Measurements from ENCODE around the gene ZNF41.
"Not testable (repeated sequence)": the region's sequence is repeated elsewhere in the genome, so short reads cannot be mapped to it uniquely, and the experiment has no call there.

The ZNF41 gene

DNA sequence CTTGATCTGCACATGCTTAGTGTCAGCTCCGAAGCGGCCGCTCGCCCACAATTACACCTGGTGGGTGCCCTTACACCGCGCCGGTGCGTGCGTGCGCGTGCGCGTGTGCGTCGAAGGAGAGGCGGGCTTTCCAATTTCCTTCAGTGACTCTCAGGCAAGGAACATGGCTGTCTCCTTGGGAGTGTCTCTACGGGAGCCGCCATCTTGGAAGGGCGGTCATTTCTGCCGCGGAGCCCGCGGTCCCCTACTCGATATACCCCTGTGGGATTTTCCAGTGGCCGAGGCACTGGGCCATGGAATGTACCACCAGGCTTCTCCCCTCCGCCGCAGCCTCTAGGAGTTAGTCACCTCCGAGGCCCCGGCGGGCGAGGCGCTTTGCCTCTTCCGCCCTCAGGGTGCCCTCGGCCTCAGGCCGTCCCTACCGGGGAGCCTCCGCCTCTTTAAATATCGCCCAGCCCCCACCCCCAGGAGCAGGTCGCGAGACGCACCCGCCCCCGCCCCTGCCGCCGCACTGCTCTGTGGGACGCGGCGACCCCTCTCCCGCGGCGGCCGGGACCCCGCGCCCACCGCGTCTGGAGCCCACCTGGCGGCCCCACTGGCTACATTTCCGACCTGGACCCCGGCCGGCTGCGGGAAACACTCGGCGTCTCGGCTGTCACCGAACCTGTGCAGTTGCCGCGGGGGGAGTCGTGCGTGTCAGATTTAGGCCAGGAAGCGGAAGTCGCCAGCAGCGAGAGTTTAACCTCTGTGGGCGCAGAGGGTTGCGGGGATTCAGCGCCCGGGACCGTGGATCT, at the start of gene ZNF41:
ZNF41 (minus strand) TSS at position 711 of the 794 bp plus-strand sequence. CDS start 15,741 bp downstream, outside the sequence.
- H3K4me1 Mint-ChIP-seq: peaks cover 39% of the 10 kb centered on the region
- peak within 1 kb of the TSS; percentile 97 for H3K27ac Mint-ChIP-seq
- CTCF ChIA-PET: no interaction called here

DNA sequence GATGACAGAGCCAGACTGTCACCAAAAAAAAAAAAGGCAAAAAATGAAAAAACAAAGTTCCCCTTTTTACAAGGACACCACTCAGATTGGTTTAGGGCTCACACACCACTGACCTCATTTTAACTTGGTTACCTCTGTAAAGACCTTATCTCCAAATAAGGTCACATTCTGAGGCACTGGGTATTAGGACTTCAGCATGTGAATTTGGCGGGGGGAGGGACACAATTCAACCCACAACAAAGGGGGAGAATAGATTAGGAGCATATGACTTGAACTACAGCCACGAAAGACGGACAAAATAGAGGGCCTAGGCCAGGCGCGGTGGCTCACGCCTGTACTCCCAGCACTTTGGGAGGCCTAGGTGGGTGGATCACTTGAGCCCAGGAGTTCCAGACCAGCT, 47.0 kb upstream of the ZNF41 start:
- CTCF ChIA-PET: no interaction called here
- Mint-ChIP-seq H3K27ac (no peak overlapping the region), H3K4me3 (no peak overlapping the region), H3K27me3 (peaks cover 4% of the 10 kb centered on the region), H3K36me3 (no peaks in the 10 kb centered on the region), H3K9me3 (no peaks in the 10 kb centered on the region), H3K4me1 (no peaks in the 10 kb centered on the region)
- no peak for DNase-seq

More for the DNA sequence above, at the start of gene ZNF41:
- peak; percentile 83 for DNase-seq
- Mint-ChIP-seq H3K27me3 (no peaks in the 10 kb centered on the region), H3K9me3 (no peaks in the 10 kb centered on the region), H3K4me3 (peak within 1 kb of the TSS; percentile 83), H3K36me3 (peaks cover 10% of the 10 kb centered on the region)

DNA sequence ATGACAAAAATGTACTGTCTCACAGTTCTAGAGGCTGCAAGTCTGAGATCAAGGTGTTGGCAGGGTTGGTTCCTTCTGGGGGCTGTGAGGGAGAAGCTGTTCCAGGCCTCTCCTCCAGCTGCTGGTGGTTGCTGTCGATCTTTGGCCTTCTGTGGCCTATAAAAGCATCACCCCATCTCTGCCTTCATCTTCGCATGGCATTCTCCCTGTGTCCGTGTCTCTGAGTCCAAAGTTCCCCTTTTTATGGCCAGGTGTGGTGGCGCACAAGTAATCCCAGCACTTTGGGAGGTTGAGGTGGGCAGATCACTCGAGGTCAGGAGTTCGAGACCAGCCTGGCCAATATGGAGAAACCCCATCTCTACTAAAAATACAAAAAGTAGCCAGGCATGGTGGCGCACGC, 46.5 kb upstream of the ZNF41 start:
- DNase-seq: no peak
- H3K27me3 Mint-ChIP-seq: peaks cover 4% of the 10 kb centered on the region
- CTCF ChIA-PET: interaction anchor here (0.7 kb wide), 1 partner anchor 413 kb away, joined by 3 read pairs; no protein-coding TSS in a partner anchor
- no peak overlapping the region for H3K4me3 Mint-ChIP-seq
- no peaks in the 10 kb centered on the region for H3K9me3 Mint-ChIP-seq
- no peaks in the 10 kb centered on the region for H3K4me1 Mint-ChIP-seq
- H3K27ac Mint-ChIP-seq: no peak overlapping the region
- no peaks in the 10 kb centered on the region for H3K36me3 Mint-ChIP-seq

DNA sequence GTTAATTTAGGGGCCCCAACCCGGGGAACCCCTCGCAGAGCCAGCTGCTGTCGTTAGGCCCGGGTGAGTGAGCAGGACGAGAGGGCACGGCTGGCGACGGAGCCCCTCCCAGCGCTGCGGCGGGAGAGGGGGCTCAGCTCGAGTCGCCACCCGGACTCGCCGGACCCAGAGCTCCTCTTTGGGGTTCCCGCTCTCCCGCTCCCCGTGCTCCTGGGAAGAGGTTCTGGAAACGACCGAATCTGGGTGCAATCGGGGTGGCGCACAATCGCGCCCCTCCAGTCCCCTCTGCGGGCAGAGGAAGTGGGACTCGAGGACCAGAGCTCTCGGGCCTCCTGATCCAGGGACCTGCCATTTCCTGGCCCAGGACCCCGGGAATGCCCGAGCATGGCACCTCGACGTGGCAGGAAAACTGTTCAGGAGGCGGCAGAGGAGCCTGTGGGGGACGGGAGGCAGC, 40.7 kb upstream of the ZNF41 start:
- DNase-seq: no peak
- no peaks in the 10 kb centered on the region for H3K36me3 Mint-ChIP-seq
- H3K4me1 Mint-ChIP-seq: peaks cover 3% of the 10 kb centered on the region
- H3K27ac Mint-ChIP-seq: no peak overlapping the region
- peaks cover 6% of the 10 kb centered on the region for H3K27me3 Mint-ChIP-seq
- peak overlapping the region; percentile 59 for H3K4me3 Mint-ChIP-seq
- no peaks in the 10 kb centered on the region for H3K9me3 Mint-ChIP-seq
- CTCF ChIA-PET: interaction anchor here (0.7 to 2.2 kb wide), 9 partner anchors 23 to 329 kb away, joined by 3 to 8 read pairs (median 4); no protein-coding TSS in a partner anchor

DNA sequence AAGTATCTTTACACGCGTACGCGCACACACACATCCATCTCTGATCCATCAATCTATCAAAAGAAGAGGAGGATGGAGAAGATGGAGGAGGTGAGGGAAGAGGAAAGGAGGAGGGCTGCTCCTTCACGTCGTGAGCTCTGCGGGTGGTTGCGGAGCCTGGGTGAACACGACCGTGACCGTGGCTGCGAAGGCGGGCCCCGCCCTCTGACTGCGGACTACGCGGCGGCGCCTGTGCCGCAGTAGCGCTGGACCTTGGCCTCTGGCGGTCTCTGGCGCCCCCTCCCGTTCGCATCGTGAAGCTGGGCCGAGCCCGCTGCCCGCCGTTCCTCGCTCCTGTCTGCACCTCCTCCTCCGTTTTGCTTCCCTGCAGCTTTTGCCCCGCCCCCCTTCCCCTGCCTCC, 40.3 kb upstream of the ZNF41 start:
- Mint-ChIP-seq H3K9me3 (no peaks in the 10 kb centered on the region), H3K4me1 (peaks cover 3% of the 10 kb centered on the region), H3K27ac (no peak overlapping the region), H3K27me3 (peaks cover 6% of the 10 kb centered on the region), H3K4me3 (peak overlapping the region; percentile 56), H3K36me3 (no peaks in the 10 kb centered on the region)
- CTCF ChIA-PET: interaction anchor here (0.7 to 2.2 kb wide), 10 partner anchors 23 to 335 kb away, joined by 3 to 8 read pairs (median 4); no protein-coding TSS in a partner anchor
- DNase-seq: peak; percentile 83

DNA sequence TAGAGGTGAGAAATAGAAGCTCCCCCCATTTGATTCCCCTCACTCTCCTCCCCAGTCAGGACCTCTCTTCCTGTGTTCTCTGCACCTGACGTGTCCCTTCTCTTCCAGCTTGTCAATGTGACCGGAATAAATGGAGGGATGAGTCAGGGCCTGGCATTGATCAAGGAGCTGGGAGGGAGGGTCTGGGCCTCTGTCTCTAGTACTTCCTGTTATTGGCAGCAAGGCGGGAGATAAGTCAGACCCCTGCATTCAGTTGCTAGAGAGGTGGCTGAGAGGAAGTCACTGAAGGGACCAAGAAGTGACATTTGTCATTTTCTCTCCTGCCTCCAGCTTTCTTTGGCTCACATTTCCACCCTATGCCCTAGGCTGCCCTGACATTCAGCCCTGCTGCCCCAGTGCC, 35.1 kb upstream of the ZNF41 start:
- CTCF ChIA-PET: interaction anchor here (1.6 kb wide), 1 partner anchor 21 kb away, joined by 6 read pairs; no protein-coding TSS in a partner anchor
- H3K36me3 Mint-ChIP-seq: no peaks in the 10 kb centered on the region
- peaks cover 4% of the 10 kb centered on the region for H3K27me3 Mint-ChIP-seq
- no peak overlapping the region for H3K4me3 Mint-ChIP-seq
- no peaks in the 10 kb centered on the region for H3K9me3 Mint-ChIP-seq
- no peak for DNase-seq
- peaks cover 13% of the 10 kb centered on the region for H3K4me1 Mint-ChIP-seq
- H3K27ac Mint-ChIP-seq: no peak overlapping the region

DNA sequence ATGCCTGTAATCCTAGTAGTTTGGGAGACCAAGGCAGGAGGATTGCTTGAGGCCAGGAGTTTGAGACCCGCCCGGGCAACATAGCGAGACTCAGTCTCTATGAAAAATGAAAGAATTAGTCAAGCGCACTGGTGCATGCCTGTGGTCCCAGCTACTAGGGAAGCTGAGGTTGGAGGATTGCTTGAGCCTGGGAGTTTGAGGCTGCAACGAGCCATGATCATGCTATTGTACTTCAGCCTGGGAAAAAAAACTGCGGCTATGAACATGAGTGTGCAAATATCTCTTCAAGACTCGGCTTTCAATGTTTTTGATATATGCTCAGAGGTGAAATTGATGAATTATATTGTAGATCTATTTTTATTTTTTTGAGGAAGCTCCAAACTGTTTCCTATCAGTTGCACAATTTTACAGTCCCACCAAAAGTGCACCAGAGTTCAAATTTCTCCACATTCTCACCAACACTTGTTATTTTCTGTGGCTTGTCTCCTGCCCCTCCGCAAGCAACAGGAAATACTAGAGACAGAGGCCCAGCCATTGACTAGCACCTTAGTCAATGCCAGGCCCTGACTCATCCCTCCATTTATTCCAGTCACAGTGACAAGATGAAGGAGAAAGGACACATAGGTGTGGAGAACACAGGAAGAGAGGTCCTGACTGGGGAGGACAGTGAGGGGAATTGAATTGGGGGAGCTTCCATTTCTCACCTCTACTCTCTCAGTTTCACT, 33.1 kb upstream of the ZNF41 start:
- no peak for DNase-seq
- H3K4me1 Mint-ChIP-seq: peaks cover 15% of the 10 kb centered on the region
- no peak overlapping the region for H3K27ac Mint-ChIP-seq
- H3K9me3 Mint-ChIP-seq: no peaks in the 10 kb centered on the region
- H3K27me3 Mint-ChIP-seq: peaks cover 9% of the 10 kb centered on the region
- CTCF ChIA-PET: interaction anchor here (0.8 kb wide), 1 partner anchor 11 kb away, joined by 3 read pairs; no protein-coding TSS in a partner anchor
- no peaks in the 10 kb centered on the region for H3K36me3 Mint-ChIP-seq
- H3K4me3 Mint-ChIP-seq: no peak overlapping the region

DNA sequence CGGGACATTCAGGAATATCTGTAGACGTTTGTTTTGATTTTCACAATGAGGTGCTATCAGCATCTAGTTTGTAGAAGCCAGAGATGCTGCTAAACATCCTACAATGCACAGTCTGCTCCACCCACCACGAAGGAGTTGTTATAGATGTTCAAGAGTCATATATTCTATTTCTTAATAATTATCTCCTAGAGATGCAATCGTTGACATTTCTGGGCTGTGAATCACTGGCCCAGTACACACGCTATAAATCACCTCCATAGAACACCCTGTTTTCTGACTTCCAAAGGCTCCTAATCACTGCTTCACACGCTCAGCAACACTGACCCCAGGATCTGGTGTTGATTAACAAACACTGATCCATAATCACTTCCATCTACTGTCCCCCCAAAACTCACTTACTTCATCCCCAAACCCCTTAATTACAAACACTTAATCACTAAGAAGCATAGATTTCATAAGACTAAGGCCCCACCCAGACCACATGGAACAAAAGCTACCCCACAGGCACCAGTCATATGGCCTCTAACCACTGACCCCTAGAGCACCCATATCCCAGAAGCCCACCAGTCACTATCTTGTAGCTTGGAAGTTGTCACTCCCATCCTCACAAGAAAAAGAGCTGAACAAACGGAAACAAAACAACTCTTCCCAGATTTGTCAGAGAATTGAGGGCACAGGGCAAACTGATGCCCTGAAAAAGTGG, 31.7 kb upstream of the ZNF41 start:
- CTCF ChIA-PET: no interaction called here
- no peak overlapping the region for H3K27ac Mint-ChIP-seq
- H3K4me1 Mint-ChIP-seq: peaks cover 15% of the 10 kb centered on the region

DNA sequence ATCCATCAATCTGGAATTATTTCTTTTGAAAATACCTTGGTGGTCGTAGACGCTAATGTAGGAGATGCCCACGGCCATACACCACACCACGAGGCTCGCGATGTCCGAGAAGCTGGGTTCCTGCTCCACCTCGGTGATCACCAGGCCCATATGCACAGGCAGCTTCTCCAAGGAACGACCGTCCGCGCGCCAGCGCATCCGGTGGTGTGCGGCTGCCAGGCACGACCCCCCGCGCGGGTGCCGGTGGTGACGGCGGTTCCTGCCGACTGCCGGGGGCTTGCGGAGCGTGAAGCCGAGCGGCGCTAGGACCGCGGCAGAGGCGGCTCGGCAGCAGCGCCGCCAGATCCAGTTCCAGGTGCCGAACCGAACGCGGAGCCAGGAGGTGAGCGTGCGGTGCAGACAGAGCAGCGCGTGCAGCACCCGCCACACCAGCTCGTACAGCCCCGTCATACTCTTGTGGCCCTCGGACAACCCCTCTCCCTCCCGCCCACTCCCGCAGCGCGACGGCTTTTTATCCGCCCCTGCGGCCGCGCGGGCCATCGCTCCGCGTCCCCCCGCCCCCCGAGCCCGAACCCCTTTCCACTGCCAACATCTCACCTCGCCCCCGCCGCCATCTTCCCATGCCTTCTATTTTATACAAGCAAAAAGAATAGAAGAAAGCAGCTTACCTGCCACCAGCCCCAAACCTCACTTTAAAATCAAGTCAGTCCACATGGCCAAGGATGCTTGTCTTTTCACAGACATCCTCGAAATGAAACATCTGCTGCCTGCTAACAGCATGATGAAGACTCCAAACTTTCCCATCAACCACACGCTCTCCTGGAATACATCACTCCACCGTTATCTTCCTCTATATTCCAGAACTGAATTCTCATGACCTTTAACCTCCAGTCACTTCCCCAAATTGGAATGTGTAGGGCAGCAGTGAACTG, 30.3 kb upstream of the ZNF41 start:
- H3K9me3 Mint-ChIP-seq, H3K36me3 Mint-ChIP-seq, H3K27ac Mint-ChIP-seq, CTCF ChIA-PET, H3K27me3 Mint-ChIP-seq: not testable (repeated sequence)
- Mint-ChIP-seq H3K4me1 (peaks cover 15% of the 10 kb centered on the region), H3K4me3 (peak overlapping the region; percentile 80)
- DNase-seq: peak; percentile 23

More for the DNA sequence above, 31.7 kb upstream of the ZNF41 start:
- Mint-ChIP-seq H3K9me3 (no peaks in the 10 kb centered on the region), H3K4me3 (no peak overlapping the region), H3K27me3 (peaks cover 9% of the 10 kb centered on the region), H3K36me3 (no peaks in the 10 kb centered on the region)
- DNase-seq: no peak

DNA sequence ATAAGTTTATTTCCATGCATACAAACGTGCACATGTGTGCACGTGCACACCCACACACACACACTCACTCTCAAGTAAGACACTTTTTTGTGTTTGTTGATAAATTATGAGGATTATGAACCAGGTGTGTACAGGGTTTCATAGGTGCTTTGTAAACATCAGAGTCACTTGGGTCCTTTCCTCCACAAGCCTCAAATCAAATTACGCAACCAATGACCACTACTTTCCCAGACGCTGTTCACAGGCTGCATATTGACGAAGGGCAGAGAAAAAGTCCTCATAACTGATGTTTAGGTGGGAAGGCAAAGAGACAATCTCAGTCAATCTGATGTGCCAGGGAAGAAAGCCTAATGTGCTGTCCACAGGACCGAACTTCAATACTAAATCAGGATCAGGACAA, 29.4 kb upstream of the ZNF41 start:
- H3K4me1 Mint-ChIP-seq: peaks cover 18% of the 10 kb centered on the region
- H3K27me3 Mint-ChIP-seq, H3K9me3 Mint-ChIP-seq, H3K27ac Mint-ChIP-seq, CTCF ChIA-PET, DNase-seq, H3K36me3 Mint-ChIP-seq: not testable (repeated sequence)
- H3K4me3 Mint-ChIP-seq: peak overlapping the region; percentile 49

DNA sequence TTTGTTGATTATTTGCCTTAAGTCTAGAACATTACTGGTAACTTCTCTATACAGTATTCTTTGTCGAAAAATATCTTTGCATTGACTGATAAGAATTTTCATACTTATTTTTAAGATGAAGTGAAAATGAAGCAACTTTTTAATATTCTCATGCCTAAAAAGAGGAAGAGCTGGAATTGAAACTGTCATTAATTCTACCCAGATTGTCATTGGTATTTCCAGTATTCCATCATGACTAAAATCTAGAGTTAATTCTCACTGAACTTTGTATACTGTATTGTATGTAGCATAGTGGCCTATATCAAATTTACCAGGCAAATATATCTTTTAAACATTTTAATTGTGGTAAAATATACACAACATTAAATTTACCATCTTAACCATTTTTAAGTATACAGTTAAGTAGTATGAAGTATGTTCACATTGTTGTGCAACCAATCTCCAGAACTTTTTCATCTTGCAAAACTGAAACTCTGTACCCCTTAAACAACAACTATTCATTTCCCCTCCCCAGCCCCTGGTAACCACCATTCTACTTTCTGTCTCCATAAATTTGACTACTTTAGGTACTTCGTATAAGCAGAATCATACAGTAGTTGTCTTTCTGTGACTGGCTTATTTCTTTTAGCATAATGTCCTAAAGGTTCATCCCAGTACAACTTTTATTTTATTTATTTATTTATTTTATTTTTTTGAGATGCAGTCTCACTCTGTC, 24.3 kb upstream of the ZNF41 start:
- peaks cover under 1% of the 10 kb centered on the region for H3K27me3 Mint-ChIP-seq
- peaks cover 3% of the 10 kb centered on the region for H3K4me1 Mint-ChIP-seq
- no peaks in the 10 kb centered on the region for H3K9me3 Mint-ChIP-seq
- DNase-seq: no peak
- H3K27ac Mint-ChIP-seq: no peak overlapping the region
- H3K36me3 Mint-ChIP-seq: no peaks in the 10 kb centered on the region
- CTCF ChIA-PET: no interaction called here
- H3K4me3 Mint-ChIP-seq: no peak overlapping the region

DNA sequence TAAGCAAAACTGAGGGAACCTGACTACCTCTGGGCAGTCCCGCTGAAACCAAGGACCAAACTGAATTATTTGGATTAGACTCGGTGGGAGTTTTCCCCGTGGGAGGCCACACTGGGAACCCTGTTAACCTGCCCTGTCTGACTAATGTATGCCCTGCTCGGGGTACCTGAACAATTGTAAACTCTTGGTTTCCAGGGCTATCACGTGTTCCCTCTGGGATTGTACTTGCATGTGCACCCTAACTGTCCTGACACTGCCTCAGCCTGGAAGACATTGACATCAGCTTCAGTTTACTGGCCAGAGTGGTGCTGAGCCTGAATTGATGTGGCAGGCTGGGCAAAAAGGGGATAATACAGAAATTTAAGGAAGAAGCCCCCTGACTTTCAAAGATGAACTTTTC, 20.1 kb upstream of the ZNF41 start:
- Mint-ChIP-seq H3K9me3 (no peaks in the 10 kb centered on the region), H3K36me3 (no peaks in the 10 kb centered on the region), H3K27me3 (no peaks in the 10 kb centered on the region), H3K4me3 (no peak overlapping the region), H3K4me1 (peaks cover 9% of the 10 kb centered on the region), H3K27ac (no peak overlapping the region)
- CTCF ChIA-PET: no interaction called here
- no peak for DNase-seq

Measured in activated naive CD4-positive, alpha-beta T cell treated with anti-CD3 and anti-CD28 coated beads, Interleukin-2, amount 10 ng/mL, durations not matched to agents 7 days and 5 days (primary cell).